Activated CD8-positive, alpha-beta memory T cell treated with anti-CD3 and anti-CD28 coated beads, Interleukin-2, amount 10 ng/mL, durations not matched to agents 7 days and 5 days (primary cell): Measurements from ENCODE around the gene NOP56. TPM values are rescaled to one million over a fixed set of nuclear protein-coding genes. Genes with fewer than 3 reads are reported as not detected.
"Not testable (repeated sequence)": the region's sequence is repeated elsewhere in the genome, so short reads cannot be mapped to it uniquely, and the experiment has no call there.

Experiments used
- ATAC-seq: fragments of 150-1000 bp; cut with Tn5 transposase; one replicate; pipeline ENCODE4 v1.10.0; 2021; ENCODE audit warnings: moderate library complexity
- CTCF ChIA-PET: fragments of 350-600 bp; sonication (Branson Sonifier 250); formaldehyde crosslinking; loops from one replicate; lab custom pipeline; 2021; ENCODE audit warnings: antibody characterized with exemption; lab: Charles Lee
- DNase-seq: peaks from one replicate; pipeline ENCODE4 v3.0.0-alpha.2; 2020
- H3K27ac Mint-ChIP-seq: one replicate; pipeline ENCODE4 v1.8.0; 2021; ENCODE audit warnings: mild to moderate bottlenecking, mixed read lengths
- H3K27me3 Mint-ChIP-seq: one replicate; pipeline ENCODE4 v1.8.0; 2021; ENCODE audit warnings: mixed read lengths
- H3K36me3 Mint-ChIP-seq: one replicate; pipeline ENCODE4 v1.8.0; 2021; ENCODE audit warnings: mild to moderate bottlenecking, mixed read lengths
- H3K4me1 Mint-ChIP-seq: one replicate; pipeline ENCODE4 v1.8.0; 2021; ENCODE audit warnings: mixed read lengths
- H3K4me3 Mint-ChIP-seq: one replicate; pipeline ENCODE4 v1.8.0; 2021; ENCODE audit warnings: mild to moderate bottlenecking, moderate library complexity, mixed read lengths
- H3K9me3 Mint-ChIP-seq: one replicate; pipeline ENCODE4 v1.8.0; 2022; ENCODE audit warnings: low read depth, mixed read lengths
- total RNA-seq, 2 experiments: library from RNA; stranded (reverse); gene quantifications; one replicate each; pipeline ENCODE4 v1.2.3, GENCODE V29; 2021

The NOP56 gene
- total RNA-seq, 2 experiments from 2014 or later: 469 to 508 TPM

- H3K27me3 Mint-ChIP-seq: peaks cover 7% of the 10 kb centered on the region
- no peak overlapping the region for H3K27ac Mint-ChIP-seq
- H3K4me1 Mint-ChIP-seq: no peaks in the 10 kb centered on the region
- H3K36me3 Mint-ChIP-seq: no peaks in the 10 kb centered on the region
- ATAC-seq (peak; percentile 39), DNase-seq (no peak)
- H3K4me3 Mint-ChIP-seq: no peak overlapping the region
- CTCF ChIA-PET: interaction anchor here (1.0 to 5.3 kb wide), 7 partner anchors 13 to 329 kb away, joined by 3 to 24 read pairs (median 5); partner anchors contain the start of genes NOP56 and SNRPB
- no peaks in the 10 kb centered on the region for H3K9me3 Mint-ChIP-seq
Measured at GRCh38 chr20:2672446-2672845, 20.0 kb downstream of the NOP56 start.

GRCh38 chr20:2673453-2673852 is 21.0 kb downstream of the NOP56 start:
- no peak overlapping the region for H3K27ac Mint-ChIP-seq
- peaks cover 4% of the 10 kb centered on the region for H3K27me3 Mint-ChIP-seq
- no peak overlapping the region for H3K4me3 Mint-ChIP-seq
- no peak for DNase-seq
- H3K36me3 Mint-ChIP-seq: no peaks in the 10 kb centered on the region
- no peaks in the 10 kb centered on the region for H3K9me3 Mint-ChIP-seq
- CTCF ChIA-PET: interaction anchor here (0.7 to 5.3 kb wide), 12 partner anchors 8 to 921 kb away, joined by 3 to 24 read pairs (median 4); partner anchors contain the start of gene SNRPB
- no peaks in the 10 kb centered on the region for H3K4me1 Mint-ChIP-seq
- no peak for ATAC-seq

GRCh38 chr20:2680046-2680445 is 27.6 kb downstream of the NOP56 start:
- CTCF ChIA-PET: no interaction called here
- Mint-ChIP-seq H3K4me3 (no peak overlapping the region), H3K4me1 (peaks cover 5% of the 10 kb centered on the region), H3K27ac (no peak overlapping the region), H3K9me3 (no peaks in the 10 kb centered on the region), H3K36me3 (no peaks in the 10 kb centered on the region), H3K27me3 (peaks cover 29% of the 10 kb centered on the region)
- no peak for ATAC-seq
- no peak for DNase-seq

GRCh38 chr20:2682040-2682439 is 29.6 kb downstream of the NOP56 start:
- H3K4me1 Mint-ChIP-seq, H3K9me3 Mint-ChIP-seq: not testable (repeated sequence)
- peaks cover 31% of the 10 kb centered on the region for H3K27me3 Mint-ChIP-seq

GRCh38 chr20:2684817-2685216 is 32.4 kb downstream of the NOP56 start:
- not testable (repeated sequence) for H3K9me3 Mint-ChIP-seq, DNase-seq, H3K27ac Mint-ChIP-seq

More at GRCh38 chr20:2682040-2682439, 29.6 kb downstream of the NOP56 start:
- DNase-seq, H3K36me3 Mint-ChIP-seq, CTCF ChIA-PET, H3K27ac Mint-ChIP-seq, ATAC-seq, H3K4me3 Mint-ChIP-seq: not testable (repeated sequence)

GRCh38 chr20:2687514-2687913 is 35.1 kb downstream of the NOP56 start:
- Mint-ChIP-seq H3K27ac (peak overlapping the region; percentile 35), H3K4me1 (peaks cover 32% of the 10 kb centered on the region), H3K4me3 (peak overlapping the region; percentile 40), H3K36me3 (peaks cover 2% of the 10 kb centered on the region), H3K9me3 (no peaks in the 10 kb centered on the region), H3K27me3 (peaks cover 43% of the 10 kb centered on the region)
- DNase-seq (no peak), ATAC-seq (no peak)
- CTCF ChIA-PET: interaction anchor here (0.7 to 6.3 kb wide), 18 partner anchors 12 to 366 kb away, joined by 3 to 101 read pairs (median 8); partner anchors contain the start of genes IDH3B, PCED1A and VPS16

More at GRCh38 chr20:2684817-2685216, 32.4 kb downstream of the NOP56 start:
- not testable (repeated sequence) for ATAC-seq, H3K36me3 Mint-ChIP-seq, H3K4me3 Mint-ChIP-seq
- Mint-ChIP-seq H3K27me3 (peaks cover 38% of the 10 kb centered on the region), H3K4me1 (peaks cover 23% of the 10 kb centered on the region)
- CTCF ChIA-PET: interaction anchor here (0.8 to 6.3 kb wide), 9 partner anchors 9 to 167 kb away, joined by 3 to 101 read pairs (median 5); no protein-coding TSS in a partner anchor

GRCh38 chr20:2688041-2688591 is 35.7 kb downstream of the NOP56 start:
- Mint-ChIP-seq H3K36me3 (peaks cover 2% of the 10 kb centered on the region), H3K9me3 (no peaks in the 10 kb centered on the region), H3K27ac (peak overlapping the region; percentile 52), H3K4me3 (peak overlapping the region; percentile 40), H3K4me1 (peaks cover 32% of the 10 kb centered on the region), H3K27me3 (peaks cover 39% of the 10 kb centered on the region)
- peak; percentile 89 for DNase-seq
- peak; percentile 85 for ATAC-seq
- CTCF ChIA-PET: interaction anchor here (0.6 to 6.3 kb wide), 24 partner anchors 11 to 509 kb away, joined by 3 to 101 read pairs (median 5); partner anchors contain the start of genes IDH3B, PCED1A and VPS16

- no peaks in the 10 kb centered on the region for H3K9me3 Mint-ChIP-seq
- no peak overlapping the region for H3K27ac Mint-ChIP-seq
- DNase-seq (no peak), ATAC-seq (no peak)
- H3K4me1 Mint-ChIP-seq: peaks cover 27% of the 10 kb centered on the region
- peaks cover 46% of the 10 kb centered on the region for H3K27me3 Mint-ChIP-seq
- H3K36me3 Mint-ChIP-seq: peaks cover 2% of the 10 kb centered on the region
- no peak overlapping the region for H3K4me3 Mint-ChIP-seq
- CTCF ChIA-PET: interaction anchor here (3.1 to 6.3 kb wide), 3 partner anchors 20 to 61 kb away, joined by 13 to 101 read pairs (median 87); no protein-coding TSS in a partner anchor
Measured at GRCh38 chr20:2690213-2690612, 37.8 kb downstream of the NOP56 start.

- Mint-ChIP-seq H3K27ac (no peak overlapping the region), H3K4me3 (no peak overlapping the region), H3K36me3 (peaks cover 2% of the 10 kb centered on the region), H3K4me1 (peaks cover 26% of the 10 kb centered on the region), H3K9me3 (no peaks in the 10 kb centered on the region), H3K27me3 (peaks cover 51% of the 10 kb centered on the region)
- ATAC-seq (no peak), DNase-seq (no peak)
- CTCF ChIA-PET: interaction anchor here (1.5 to 6.3 kb wide), 3 partner anchors 51 to 61 kb away, joined by 4 to 101 read pairs (median 87); no protein-coding TSS in a partner anchor
Measured at GRCh38 chr20:2690718-2691117, 38.3 kb downstream of the NOP56 start.

GRCh38 chr20:2691127-2691526 is 38.7 kb downstream of the NOP56 start:
- Mint-ChIP-seq H3K27ac (no peak overlapping the region), H3K4me1 (peaks cover 26% of the 10 kb centered on the region), H3K27me3 (peaks cover 55% of the 10 kb centered on the region), H3K9me3 (no peaks in the 10 kb centered on the region), H3K36me3 (peaks cover 2% of the 10 kb centered on the region), H3K4me3 (peak overlapping the region; percentile 73)
- CTCF ChIA-PET: interaction anchor here (1.5 kb wide), 1 partner anchor 50 kb away, joined by 4 read pairs; no protein-coding TSS in a partner anchor
- ATAC-seq (no peak), DNase-seq (no peak)

GRCh38 chr20:2691663-2692035 is 39.2 kb downstream of the NOP56 start:
- H3K4me1 Mint-ChIP-seq: peaks cover 26% of the 10 kb centered on the region
- no peaks in the 10 kb centered on the region for H3K9me3 Mint-ChIP-seq
- CTCF ChIA-PET: interaction anchor here (1.0 to 1.5 kb wide), 2 partner anchors 50 to 61 kb away, joined by 3 to 4 read pairs; no protein-coding TSS in a partner anchor
- no peak overlapping the region for H3K27ac Mint-ChIP-seq
- DNase-seq: no peak
- H3K36me3 Mint-ChIP-seq: peaks cover 2% of the 10 kb centered on the region
- ATAC-seq: no peak
- peaks cover 53% of the 10 kb centered on the region for H3K27me3 Mint-ChIP-seq
- H3K4me3 Mint-ChIP-seq: peak overlapping the region; percentile 73

GRCh38 chr20:2692036-2692885 is 39.8 kb downstream of the NOP56 start, which contains the start of gene EBF4:
TSS of gene EBF4 (plus strand) at chr20:2692780. CDS start at chr20:2693646, 866 bp downstream.
- DNase-seq (no peak), ATAC-seq (peak; percentile 20)
- no peaks in the 10 kb centered on the region for H3K9me3 Mint-ChIP-seq
- no peak within 1 kb of the TSS for H3K27ac Mint-ChIP-seq
- peaks cover 26% of the 10 kb centered on the region for H3K4me1 Mint-ChIP-seq
- H3K27me3 Mint-ChIP-seq: peaks cover 57% of the 10 kb centered on the region
- H3K36me3 Mint-ChIP-seq: peaks cover 2% of the 10 kb centered on the region
- CTCF ChIA-PET: interaction anchor here (0.9 to 1.6 kb wide), 5 partner anchors 15 to 61 kb away, joined by 3 to 8 read pairs (median 3); no protein-coding TSS in a partner anchor
- H3K4me3 Mint-ChIP-seq: peak within 1 kb of the TSS; percentile 73

GRCh38 chr20:2692886-2693285 is 40.5 kb downstream of the NOP56 start:
- peaks cover 57% of the 10 kb centered on the region for H3K27me3 Mint-ChIP-seq
- CTCF ChIA-PET: interaction anchor here (0.9 to 1.6 kb wide), 3 partner anchors 14 to 49 kb away, joined by 3 to 8 read pairs (median 3); no protein-coding TSS in a partner anchor

More at GRCh38 chr20:2692886-2693285, 40.5 kb downstream of the NOP56 start:
- Mint-ChIP-seq H3K27ac (no peak overlapping the region), H3K4me3 (no peak overlapping the region), H3K4me1 (peaks cover 21% of the 10 kb centered on the region), H3K36me3 (peaks cover 2% of the 10 kb centered on the region), H3K9me3 (no peaks in the 10 kb centered on the region)
- peak; percentile 8 for ATAC-seq
- no peak for DNase-seq
